NCI-H2081 (cell line): Measurements from ENCODE around the gene SLC25A1.
"Not testable (repeated sequence)": the region's sequence is repeated elsewhere in the genome, so short reads cannot be mapped to it uniquely, and the experiment has no call there.

Experiments used
- DNase-seq, 2 experiments: peaks; one replicate each; lab custom pipeline; 2025; lab: John Stamatoyannopoulos, UW

SLC25A1 gene

GRCh38 chr22:19166421-19166820 lies 12.1 kb downstream of the SLC25A1 start:
- DNase-seq, result no peak

- no peak for DNase-seq
Observed at GRCh38 chr22:19164425-19164824, 14.1 kb downstream of the SLC25A1 start.

- not testable (repeated sequence) for DNase-seq
Observed at GRCh38 chr22:19158649-19159048, 19.9 kb downstream of the SLC25A1 start.

- not testable (repeated sequence) for DNase-seq
Observed at GRCh38 chr22:19156109-19156508, 22.4 kb downstream of the SLC25A1 start.

- no peak for DNase-seq
Observed at GRCh38 chr22:19152942-19153883, 25.3 kb downstream of the SLC25A1 start.

- DNase-seq, result no peak
Observed at GRCh38 chr22:19151329-19152191, 27.0 kb downstream of the SLC25A1 start.

- DNase-seq, result no peak
Observed at GRCh38 chr22:19150482-19151328, 27.8 kb downstream of the SLC25A1 start.

- no peak for DNase-seq
Observed at GRCh38 chr22:19149991-19150390, 28.5 kb downstream of the SLC25A1 start, which contains the start of gene GSC2. Gene GSC2 (minus strand): TSS chr22:19150292. CDS start chr22:19150283, 9 bp downstream.

- DNase-seq, result peak in 1 of 2 experiments; percentile 41
Observed at GRCh38 chr22:19149047-19149883, 29.3 kb downstream of the SLC25A1 start.

GRCh38 chr22:19148417-19149046 lies 30.0 kb downstream of the SLC25A1 start:
- DNase-seq, result no peak

- DNase-seq, result no peak
Observed at GRCh38 chr22:19147195-19147780, 31.2 kb downstream of the SLC25A1 start.

- no peak for DNase-seq
Observed at GRCh38 chr22:19146215-19146968, 32.1 kb downstream of the SLC25A1 start.

- no peak for DNase-seq
Observed at GRCh38 chr22:19143967-19144400, 34.6 kb downstream of the SLC25A1 start.

GRCh38 chr22:19143212-19143611 lies 35.3 kb downstream of the SLC25A1 start:
- no peak for DNase-seq

- no peak for DNase-seq
Observed at GRCh38 chr22:19142394-19142793, 36.1 kb downstream of the SLC25A1 start.

GRCh38 chr22:19139974-19140373 lies 38.6 kb downstream of the SLC25A1 start:
- DNase-seq, result no peak

- DNase-seq, result no peak
Observed at GRCh38 chr22:19139001-19139356, 39.6 kb downstream of the SLC25A1 start.

- DNase-seq, result no peak
Observed at GRCh38 chr22:19138217-19139000, 40.1 kb downstream of the SLC25A1 start.
